ENCODE data around the gene ADAM8. TPM values are rescaled to one million over a fixed set of nuclear protein-coding genes. Genes with fewer than 3 reads are reported as not detected.

Gene ADAM8
- total RNA-seq, 1 donor from 2014 or later = 16.9 TPM

DNA sequence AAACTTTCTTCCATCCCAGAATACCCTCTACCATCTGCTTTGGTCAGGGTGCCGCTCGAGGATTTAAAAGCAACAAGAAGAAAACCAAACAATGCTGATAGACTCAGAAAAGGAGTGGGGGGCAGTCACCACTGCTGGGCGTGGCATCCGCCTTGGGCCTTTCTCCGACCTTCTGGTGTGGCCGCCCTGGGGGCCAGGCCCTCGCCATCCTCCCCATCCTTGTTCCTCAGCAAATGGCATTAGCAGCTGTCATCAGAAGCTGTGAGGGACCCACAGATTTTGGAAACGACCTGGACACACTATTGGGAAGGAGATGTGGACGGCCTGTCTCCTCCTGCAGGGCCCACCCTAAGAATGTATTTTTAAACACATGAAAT is 36.1 kb upstream of the ADAM8 start:
- Mint-ChIP-seq H3K27ac (no peak overlapping the region), H3K36me3 (peaks cover 5% of the 10 kb centered on the region)
- DNase-seq (ENCODE audit: low spot score in 2 of 2, unreplicated experiment in 2 of 2) = no peak

DNA sequence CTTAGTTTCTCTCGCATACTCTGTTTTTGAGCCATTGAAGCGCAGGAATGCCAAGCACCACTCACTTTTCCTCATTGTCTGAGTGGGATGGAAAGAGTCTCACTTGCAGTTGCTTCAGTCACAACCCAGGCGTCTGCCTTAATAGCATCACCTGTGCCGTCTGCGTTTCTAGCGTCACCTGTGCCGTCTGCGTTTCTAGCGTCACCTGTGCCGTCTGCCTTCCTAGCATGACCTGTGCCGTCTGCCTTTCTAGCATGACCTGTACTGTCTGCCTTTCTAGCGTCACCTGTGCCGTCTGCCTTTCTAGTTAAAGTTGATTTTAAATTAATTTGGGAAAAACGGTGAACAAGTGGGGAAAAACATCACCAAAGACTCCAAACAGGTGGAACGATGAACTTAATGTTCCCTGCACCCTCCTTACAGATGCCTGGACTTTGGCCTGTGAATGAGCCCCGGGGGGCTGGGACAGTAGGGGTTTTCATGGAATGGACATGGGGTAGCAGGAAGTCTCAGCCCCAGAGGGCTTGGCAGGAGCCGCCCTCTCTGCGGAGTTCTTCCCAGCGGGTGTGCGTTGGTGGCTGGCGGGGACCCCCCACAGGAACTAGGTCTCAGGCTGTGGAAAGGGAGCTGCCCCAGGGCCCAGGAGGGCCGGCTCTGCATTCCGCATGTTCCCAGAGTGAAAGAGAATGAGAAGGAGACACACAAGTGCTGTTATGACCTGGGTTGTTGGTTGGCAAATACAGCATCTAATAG is 35.5 kb upstream of the ADAM8 start:
- TF ChIP-seq, protein P1, sequence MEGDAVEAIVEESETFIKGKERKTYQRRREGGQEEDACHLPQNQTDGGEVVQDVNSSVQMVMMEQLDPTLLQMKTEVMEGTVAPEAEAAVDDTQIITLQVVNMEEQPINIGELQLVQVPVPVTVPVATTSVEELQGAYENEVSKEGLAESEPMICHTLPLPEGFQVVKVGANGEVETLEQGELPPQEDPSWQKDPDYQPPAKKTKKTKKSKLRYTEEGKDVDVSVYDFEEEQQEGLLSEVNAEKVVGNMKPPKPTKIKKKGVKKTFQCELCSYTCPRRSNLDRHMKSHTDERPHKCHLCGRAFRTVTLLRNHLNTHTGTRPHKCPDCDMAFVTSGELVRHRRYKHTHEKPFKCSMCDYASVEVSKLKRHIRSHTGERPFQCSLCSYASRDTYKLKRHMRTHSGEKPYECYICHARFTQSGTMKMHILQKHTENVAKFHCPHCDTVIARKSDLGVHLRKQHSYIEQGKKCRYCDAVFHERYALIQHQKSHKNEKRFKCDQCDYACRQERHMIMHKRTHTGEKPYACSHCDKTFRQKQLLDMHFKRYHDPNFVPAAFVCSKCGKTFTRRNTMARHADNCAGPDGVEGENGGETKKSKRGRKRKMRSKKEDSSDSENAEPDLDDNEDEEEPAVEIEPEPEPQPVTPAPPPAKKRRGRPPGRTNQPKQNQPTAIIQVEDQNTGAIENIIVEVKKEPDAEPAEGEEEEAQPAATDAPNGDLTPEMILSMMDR (IDR thresholded peaks at IDR 0.05; ENCODE audit: unreplicated experiment) = no peak
- H3K9me3 Mint-ChIP-seq = no peaks in the 10 kb centered on the region
- no peaks in the 10 kb centered on the region for H3K27me3 Mint-ChIP-seq (ENCODE audit: low read depth)
- H3K27ac Mint-ChIP-seq = no peak overlapping the region
- peaks cover 5% of the 10 kb centered on the region for H3K4me1 Mint-ChIP-seq
- H3K4me3 Mint-ChIP-seq = no peak overlapping the region
- no peak for DNase-seq (ENCODE audit: low spot score in 2 of 2, unreplicated experiment in 2 of 2)
- H3K36me3 Mint-ChIP-seq = peaks cover 5% of the 10 kb centered on the region

More for the DNA sequence above, 36.1 kb upstream of the ADAM8 start:
- no peaks in the 10 kb centered on the region for H3K27me3 Mint-ChIP-seq (ENCODE audit: low read depth)
- H3K9me3 Mint-ChIP-seq = no peaks in the 10 kb centered on the region
- no peak overlapping the region for H3K4me3 Mint-ChIP-seq
- H3K4me1 Mint-ChIP-seq = peaks cover 2% of the 10 kb centered on the region
- TF ChIP-seq, protein P1 (IDR thresholded peaks at IDR 0.05; ENCODE audit: unreplicated experiment) = no peak

GRCh38 chr10:133311570-133311969 is 34.9 kb upstream of the ADAM8 start:
- Mint-ChIP-seq H3K27me3 (ENCODE audit: low read depth) (no peaks in the 10 kb centered on the region), H3K4me3 (no peak overlapping the region), H3K36me3 (peaks cover 5% of the 10 kb centered on the region), H3K9me3 (no peaks in the 10 kb centered on the region), H3K4me1 (peaks cover 11% of the 10 kb centered on the region), H3K27ac (no peak overlapping the region)
- TF ChIP-seq, protein P1 (IDR thresholded peaks at IDR 0.05; ENCODE audit: unreplicated experiment) = no peak
- DNase-seq (ENCODE audit: low spot score in 2 of 2, unreplicated experiment in 2 of 2) = no peak

GRCh38 chr10:133310789-133311188 is 34.1 kb upstream of the ADAM8 start:
- peaks cover 11% of the 10 kb centered on the region for H3K4me1 Mint-ChIP-seq
- H3K36me3 Mint-ChIP-seq = peaks cover 5% of the 10 kb centered on the region
- DNase-seq (ENCODE audit: low spot score in 2 of 2, unreplicated experiment in 2 of 2) = no peak
- H3K27ac Mint-ChIP-seq = no peak overlapping the region
- H3K9me3 Mint-ChIP-seq = no peaks in the 10 kb centered on the region
- TF ChIP-seq, protein P1 (IDR thresholded peaks at IDR 0.05; ENCODE audit: unreplicated experiment) = no peak
- H3K27me3 Mint-ChIP-seq (ENCODE audit: low read depth) = no peaks in the 10 kb centered on the region
- peak overlapping the region; percentile 38 for H3K4me3 Mint-ChIP-seq

- Mint-ChIP-seq H3K36me3 (peaks cover 5% of the 10 kb centered on the region), H3K9me3 (no peaks in the 10 kb centered on the region), H3K27me3 (ENCODE audit: low read depth) (no peaks in the 10 kb centered on the region), H3K27ac (no peak overlapping the region), H3K4me1 (peaks cover 11% of the 10 kb centered on the region), H3K4me3 (peak overlapping the region; percentile 38)
- TF ChIP-seq, protein P1 (IDR thresholded peaks at IDR 0.05; ENCODE audit: unreplicated experiment) = no peak
- no peak for DNase-seq (ENCODE audit: low spot score in 2 of 2, unreplicated experiment in 2 of 2)
These were observed 33.7 kb upstream of the ADAM8 start for GRCh38 chr10:133310399-133310755.
